IMR-90 (cell line): ENCODE data around the gene NFIX. TPM values are rescaled to one million over a fixed set of nuclear protein-coding genes. Genes with fewer than 3 reads are reported as not detected.

ENCODE experiments used
- ATAC-seq: fragments of 200-7000 bp; cut with Tn5 transposase; 2 replicates; pipeline ENCODE4 v1.9.1; 2020; ENCODE audit warnings: low read depth, mild to moderate bottlenecking, moderate library complexity
- BruUV-seq: library from RNA; stranded (reverse); fragments of 400-500 nt; replicated peaks from 2 replicates; lab custom pipeline; 2021; lab: Mats Ljungman, UMichigan
- CTCF ChIA-PET: fragments of 300-600 bp; formaldehyde crosslinking; extraction: SDS; loops from one replicate; lab custom pipeline; 2021; ENCODE audit warnings: antibody characterized with exemption; lab: Yijun Ruan, JAX
- POLR2A ChIA-PET: fragments of 300-600 bp; sonication (Branson Sonifier 250); formaldehyde crosslinking; loops from one replicate; lab custom pipeline; 2022; ENCODE audit warnings: antibody characterized with exemption; ENCODE audit not compliant: unreplicated experiment; lab: Charles Lee
- DNase-seq: peaks from one replicate; pipeline ENCODE4 v3.0.0; 2013
- H2AFZ ChIP-seq: replicated peaks from 2 replicates; pipeline ENCODE3; 2013; ENCODE audit warnings: low read length, mild to moderate bottlenecking; ENCODE audit not compliant: poor library complexity
- H2AK5ac ChIP-seq: 2 replicates; pipeline ENCODE4 v1.6.1; 2013; ENCODE audit warnings: low read depth, low read length, inconsistent platforms
- H2AK9ac ChIP-seq: replicated peaks from 2 replicates; pipeline ENCODE3; 2013; ENCODE audit warnings: mild to moderate bottlenecking, low read depth, low read length, moderate library complexity; ENCODE audit not compliant: poor library complexity
- H2BK120ac ChIP-seq: 2 replicates; pipeline ENCODE4 v1.6.1; 2013; ENCODE audit warnings: low read depth, low read length, inconsistent platforms
- H2BK15ac ChIP-seq: 3 replicates; pipeline ENCODE4 v1.6.1; 2013; ENCODE audit warnings: low read depth, low read length, inconsistent platforms
- H2BK20ac ChIP-seq: 2 replicates; pipeline ENCODE4 v1.6.1; 2013; ENCODE audit warnings: low read depth, mild to moderate bottlenecking, inconsistent platforms, low read length, moderate library complexity
- H2BK5ac ChIP-seq: 2 replicates; pipeline ENCODE4 v1.6.1; 2013; ENCODE audit warnings: mild to moderate bottlenecking, low read depth, low read length, inconsistent platforms; ENCODE audit not compliant: poor library complexity, severe bottlenecking
- H3K14ac ChIP-seq: replicated peaks from 2 replicates; pipeline ENCODE4 v1.6.1; 2013; ENCODE audit warnings: low read depth, low read length, inconsistent platforms
- H3K18ac ChIP-seq: 2 replicates; pipeline ENCODE4 v1.6.1; 2013; ENCODE audit warnings: low read depth, low read length, control low read depth
- H3K23ac ChIP-seq: 2 replicates; pipeline ENCODE4 v1.6.1; 2013; ENCODE audit warnings: low read depth, low read length, inconsistent platforms
- H3K27ac ChIP-seq: 2 replicates; pipeline ENCODE4 v1.5.1; 2013; ENCODE audit warnings: mild to moderate bottlenecking, control low read depth, low read length; ENCODE audit not compliant: insufficient read depth
- H3K27me3 ChIP-seq: 2 replicates; pipeline ENCODE4 v1.6.1; 2013; ENCODE audit warnings: low read length; ENCODE audit not compliant: control insufficient read depth, insufficient read depth
- H3K36me3 ChIP-seq: 2 replicates; pipeline ENCODE4 v1.6.1; 2013; ENCODE audit warnings: low read length, mixed read lengths; ENCODE audit not compliant: control insufficient read depth, insufficient read depth
- H3K4ac ChIP-seq: 2 replicates; pipeline ENCODE4 v1.6.1; 2013; ENCODE audit warnings: low read depth, low read length, inconsistent platforms
- H3K4me1 ChIP-seq: 2 replicates; pipeline ENCODE4 v1.6.1; 2013; ENCODE audit warnings: low read length, mixed read lengths; ENCODE audit not compliant: control insufficient read depth, insufficient read depth
- H3K4me2 ChIP-seq: 2 replicates; pipeline ENCODE4 v1.6.1; 2013; ENCODE audit warnings: low read depth, mild to moderate bottlenecking, control low read depth, low read length, moderate library complexity
- H3K4me3 ChIP-seq: 2 replicates; pipeline ENCODE4 v1.5.1; 2013; ENCODE audit warnings: low read depth, mild to moderate bottlenecking, control low read depth, low read length, moderate library complexity; ENCODE audit not compliant: insufficient read depth
- H3K56ac ChIP-seq: 2 replicates; pipeline ENCODE4 v1.6.1; 2013; ENCODE audit warnings: low read length, inconsistent platforms; ENCODE audit not compliant: insufficient read depth; ENCODE audit errors: extremely low read depth
- H3K79me1 ChIP-seq, 2 experiments: 2 replicates each; pipeline ENCODE4 v1.6.1; 2013; ENCODE audit warnings: low read length in 2 of 2, inconsistent platforms in 1 of 2, low read depth in 1 of 2
- H3K9ac ChIP-seq: 2 replicates; pipeline ENCODE4 v1.6.1; 2013; ENCODE audit warnings: low read depth, low read length, control low read depth
- H3K9me1 ChIP-seq: 2 replicates; pipeline ENCODE4 v1.6.1; 2013; ENCODE audit warnings: low read length, inconsistent platforms; ENCODE audit not compliant: insufficient read depth
- H3K9me3 ChIP-seq: 2 replicates; pipeline ENCODE4 v1.6.1; 2013; ENCODE audit warnings: low read length; ENCODE audit not compliant: control insufficient read depth, insufficient read depth
- H4K20me1 ChIP-seq: 2 replicates; pipeline ENCODE4 v1.6.1; 2013; ENCODE audit warnings: low read length, inconsistent platforms; ENCODE audit not compliant: insufficient read depth
- H4K5ac ChIP-seq: 2 replicates; pipeline ENCODE4 v1.6.1; 2013; ENCODE audit warnings: mild to moderate bottlenecking, low read depth, low read length, control low read depth
- H4K8ac ChIP-seq, 2 experiments: 2 replicates each; pipeline ENCODE4 v1.6.1; 2013; ENCODE audit warnings: low read depth in 2 of 2, low read length in 2 of 2, control low read depth in 1 of 2, inconsistent platforms in 1 of 2
- H4K91ac ChIP-seq: 2 replicates; pipeline ENCODE4 v1.6.1; 2013; ENCODE audit warnings: low read depth, low read length, inconsistent platforms; ENCODE audit not compliant: insufficient read depth
- BHLHE40 ChIP-seq: fragments of 150-350 bp; IDR thresholded peaks from 2 replicates; pipeline ENCODE4 v1.6.1; 2016; ENCODE audit warnings: mild to moderate bottlenecking, low read depth, low read length
- CEBPB ChIP-seq: IDR thresholded peaks from 2 replicates; pipeline ENCODE4 v1.6.1; 2012; ENCODE audit warnings: low read depth, low read length, improper control_type of control experiment
- CHD1 ChIP-seq: IDR thresholded peaks from 2 replicates; pipeline ENCODE4 v1.6.1; 2012; ENCODE audit warnings: low read depth, low read length, improper control_type of control experiment
- CTCF ChIP-seq: conservative IDR thresholded peaks from 2 replicates; pipeline ENCODE4 v1.5.1; 2012; ENCODE audit warnings: mild to moderate bottlenecking, low read depth, low read length, improper control_type of control experiment
- FOS ChIP-seq: fragments of 150-350 bp; IDR thresholded peaks from 2 replicates; pipeline ENCODE4 v1.6.1; 2016; ENCODE audit warnings: low read depth, low read length
- MAFK ChIP-seq: IDR thresholded peaks from 2 replicates; pipeline ENCODE4 v1.6.1; 2012; ENCODE audit warnings: low read depth, low read length, improper control_type of control experiment
- MAZ ChIP-seq: IDR thresholded peaks from 2 replicates; pipeline ENCODE4 v1.6.1; 2012; ENCODE audit warnings: low read depth, mild to moderate bottlenecking, low read length, improper control_type of control experiment, moderate library complexity, borderline replicate concordance
- MXI1 ChIP-seq: IDR thresholded peaks from 2 replicates; pipeline ENCODE4 v1.6.1; 2012; ENCODE audit warnings: low read depth, mild to moderate bottlenecking, low read length, moderate library complexity, borderline replicate concordance
- NFE2L2 ChIP-seq: fragments of 150-350 bp; IDR thresholded peaks from 2 replicates; pipeline ENCODE4 v1.6.1; 2016; ENCODE audit warnings: low read depth, mild to moderate bottlenecking, low read length
- POLR2A ChIP-seq: IDR thresholded peaks from 2 replicates; pipeline ENCODE4 v1.6.1; 2012; ENCODE audit warnings: mild to moderate bottlenecking, low read depth, low read length
- RAD21 ChIP-seq: IDR thresholded peaks from 2 replicates; pipeline ENCODE4 v1.6.1; 2012; ENCODE audit warnings: low read length, improper control_type of control experiment
- RCOR1 ChIP-seq: IDR thresholded peaks from 2 replicates; pipeline ENCODE4 v1.6.1; 2012; ENCODE audit warnings: mild to moderate bottlenecking, low read length, improper control_type of control experiment; ENCODE audit not compliant: insufficient replicate concordance
- RFX5 ChIP-seq: IDR thresholded peaks from 2 replicates; pipeline ENCODE4 v1.8.0; 2012; ENCODE audit warnings: low read depth, mild to moderate bottlenecking, low read length, moderate library complexity
- SMC3 ChIP-seq: fragments of 150-350 bp; IDR thresholded peaks from 2 replicates; pipeline ENCODE4 v1.6.1; 2016; ENCODE audit warnings: low read depth, mild to moderate bottlenecking, antibody characterized with exemption, low read length, moderate library complexity
- USF2 ChIP-seq: fragments of 150-350 bp; IDR thresholded peaks from 2 replicates; pipeline ENCODE4 v1.6.1; 2017; ENCODE audit warnings: mild to moderate bottlenecking, antibody characterized with exemption, low read length, low read depth
- WGBS, 2 experiments: methylation state at CpG; one replicate each; pipeline versions ENCODE4 v1.1.5 to v1.1.7; 2013; ENCODE audit warnings: missing lambda C conversion rate in 2 of 2; ENCODE audit not compliant: insufficient read length in 1 of 2; ENCODE audit errors: extremely low coverage in 2 of 2; 5-methylcytosine and 5-hydroxymethylcytosine counted together
- dilution Hi-C: fragments of 300-500 bp; cut with HindIII; formaldehyde crosslinking; loops from one replicate; pipeline ENCODE4 v1.14.3; 2018; ENCODE audit warnings: low sequenced_read_pairs; ENCODE audit not compliant: unreplicated experiment
- in situ Hi-C: fragments of 300-500 bp; cut with MboI; formaldehyde crosslinking; loops from 3 replicates; pipeline ENCODE4 v1.14.3; 2019; ENCODE audit warnings: low sequenced_read_pairs, inconsistent platforms, mixed read lengths
- intact Hi-C: fragments of 100-400 bp; cut with micrococcal nuclease; formaldehyde crosslinking; loops from 2 replicates; pipeline ENCODE4 v1.10.0; 2022
- polyA plus RNA-seq, 3 experiments: library from polyadenylated mRNA; depleted of rRNA; stranded (reverse); fragments of >200 nt; gene quantifications; 2 replicates each; pipeline ENCODE4 v1.2.3, GENCODE V29; 2012; ENCODE audit warnings: low replicate concordance in 1 of 3
- total RNA-seq: library from RNA; depleted of rRNA; stranded (reverse); fragments of >200 nt; gene quantifications from 2 replicates; pipeline ENCODE4 v1.2.3, GENCODE V29; 2012
- TF ChIP-seq, protein P1 (sequence below): fragments of 150-350 bp; IDR thresholded peaks from 2 replicates; pipeline ENCODE4 v1.6.1; 2016; ENCODE audit warnings: low read depth, mild to moderate bottlenecking, low read length, moderate library complexity, borderline replicate concordance

Gene NFIX
- total and polyA plus RNA-seq, 2 of the 4 experiments (the other 2 are of a cell fraction), result 10.2 to 47.7 TPM

DNA sequence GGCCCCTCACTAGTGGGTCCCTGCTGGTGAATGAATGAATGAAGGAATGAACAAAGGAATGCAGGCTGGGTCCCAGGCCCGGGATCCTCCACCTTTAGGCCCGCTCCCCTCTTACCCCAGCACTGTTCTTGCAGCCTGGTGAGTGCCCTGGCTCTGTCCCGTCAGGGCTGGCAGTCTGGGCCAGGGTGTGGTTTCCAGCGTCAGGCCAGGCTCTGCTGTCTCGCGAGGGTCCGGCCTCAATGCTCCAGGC is 107.1 kb downstream of the NFIX start:
- no peaks in the 10 kb centered on the region; the same call in 1 of the 2 replicates for H4K20me1 ChIP-seq
- no TSS peak for BruUV-seq
- dilution Hi-C loops (no loop called here), in situ Hi-C loops (no loop called here), intact Hi-C loops (no loop called here)
- H2AFZ ChIP-seq, result peak overlapping the region; percentile 81
- H4K91ac ChIP-seq, result no peak overlapping the region; the same call in 1 of the 2 replicates
- H2BK20ac ChIP-seq, result no peak overlapping the region
- no peak overlapping the region for H3K18ac ChIP-seq
- H3K79me1 ChIP-seq, result peaks cover 0 to 17% of the 10 kb centered on the region in 2 experiments; a peak in 1 of 4 replicates
- 0 out of 2 replicates have a peak, but pooled peaks cover 4% of the 10 kb centered on the region for H3K9me1 ChIP-seq
- whole genome bisulfite sequencing, 2 experiments, result 5% methylated on average over 4 of the region's 7 CpGs; no CpG with 5 or more reads in 1 of the 2 experiments
- H3K4me1 ChIP-seq, result peaks cover 12% of the 10 kb centered on the region
- peak overlapping the region; percentile 45; the same call in 1 of the 2 replicates for H3K27ac ChIP-seq
- no peak overlapping the region; the same call in 1 of the 2 replicates for H3K23ac ChIP-seq
- peak overlapping the region; percentile 66 for H3K4ac ChIP-seq
- 0 out of 2 replicates have a peak overlapping the region, but pooled peaks have one; percentile 37 for H2BK120ac ChIP-seq
- H3K14ac ChIP-seq, result no peak overlapping the region
- H4K5ac ChIP-seq, result peak overlapping the region; percentile 18; the same call in 1 of the 2 replicates
- H2BK5ac ChIP-seq, result no peak overlapping the region
- DNase-seq (no peak), ATAC-seq (no peak; the same call in 1 of the 2 replicates)
- H2AK5ac ChIP-seq, result no peak overlapping the region; the same call in 1 of the 2 replicates
- H2BK15ac ChIP-seq, result no peak overlapping the region
- no peaks in the 10 kb centered on the region for H3K9me3 ChIP-seq
- peak overlapping the region; percentile 6 to 31; a peak in 2 of 4 replicates for H4K8ac ChIP-seq
- H3K27me3 ChIP-seq, result no peaks in the 10 kb centered on the region
- ChIA-PET CTCF (no interaction called here), POLR2A (no interaction called here)
- no peak overlapping the region for H2AK9ac ChIP-seq
- H3K9ac ChIP-seq, result peak overlapping the region; percentile 39
- H3K36me3 ChIP-seq, result peaks cover 11% of the 10 kb centered on the region
- H3K4me2 ChIP-seq, result peak overlapping the region; percentile 20
- H3K56ac ChIP-seq, result no peak overlapping the region
- TF ChIP-seq RCOR1 (no peak), MAZ (no peak), POLR2A (no peak), RFX5 (no peak), FOS (no peak), CTCF (no peak), SMC3 (no peak), NFE2L2 (no peak), CHD1 (no peak), MXI1 (no peak), CEBPB (no peak), RAD21 (no peak), BHLHE40 (no peak), USF2 (no peak), MAFK (no peak)
- TF ChIP-seq, protein P1, sequence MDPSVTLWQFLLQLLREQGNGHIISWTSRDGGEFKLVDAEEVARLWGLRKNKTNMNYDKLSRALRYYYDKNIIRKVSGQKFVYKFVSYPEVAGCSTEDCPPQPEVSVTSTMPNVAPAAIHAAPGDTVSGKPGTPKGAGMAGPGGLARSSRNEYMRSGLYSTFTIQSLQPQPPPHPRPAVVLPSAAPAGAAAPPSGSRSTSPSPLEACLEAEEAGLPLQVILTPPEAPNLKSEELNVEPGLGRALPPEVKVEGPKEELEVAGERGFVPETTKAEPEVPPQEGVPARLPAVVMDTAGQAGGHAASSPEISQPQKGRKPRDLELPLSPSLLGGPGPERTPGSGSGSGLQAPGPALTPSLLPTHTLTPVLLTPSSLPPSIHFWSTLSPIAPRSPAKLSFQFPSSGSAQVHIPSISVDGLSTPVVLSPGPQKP, result no peak
- H3K4me3 ChIP-seq, result no peak overlapping the region
